OCI-LY3 (cell line): ENCODE measurements around the gene NCAM2.

ENCODE experiments used
- EZH2phosphoT487 ChIP-seq: fragments of 200-600 bp; shearing (Covaris generic); IDR thresholded peaks from 2 replicates; pipeline ENCODE4 v1.6.1; 2018; ENCODE audit warnings: antibody characterized with exemption, mixed run types, low read depth
- TF ChIP-seq, protein P1 (sequence below): fragments of 200-600, 300-600 bp; sonication (generic); IDR thresholded peaks from 2 replicates; pipeline ENCODE4 v1.5.1; 2014; ENCODE audit warnings: antibody characterized with exemption, low read length, low read depth

GRCh38 chr21:21003701-21004100 lies 5.5 kb downstream of the NCAM2 start:
- TF ChIP-seq, protein P1, sequence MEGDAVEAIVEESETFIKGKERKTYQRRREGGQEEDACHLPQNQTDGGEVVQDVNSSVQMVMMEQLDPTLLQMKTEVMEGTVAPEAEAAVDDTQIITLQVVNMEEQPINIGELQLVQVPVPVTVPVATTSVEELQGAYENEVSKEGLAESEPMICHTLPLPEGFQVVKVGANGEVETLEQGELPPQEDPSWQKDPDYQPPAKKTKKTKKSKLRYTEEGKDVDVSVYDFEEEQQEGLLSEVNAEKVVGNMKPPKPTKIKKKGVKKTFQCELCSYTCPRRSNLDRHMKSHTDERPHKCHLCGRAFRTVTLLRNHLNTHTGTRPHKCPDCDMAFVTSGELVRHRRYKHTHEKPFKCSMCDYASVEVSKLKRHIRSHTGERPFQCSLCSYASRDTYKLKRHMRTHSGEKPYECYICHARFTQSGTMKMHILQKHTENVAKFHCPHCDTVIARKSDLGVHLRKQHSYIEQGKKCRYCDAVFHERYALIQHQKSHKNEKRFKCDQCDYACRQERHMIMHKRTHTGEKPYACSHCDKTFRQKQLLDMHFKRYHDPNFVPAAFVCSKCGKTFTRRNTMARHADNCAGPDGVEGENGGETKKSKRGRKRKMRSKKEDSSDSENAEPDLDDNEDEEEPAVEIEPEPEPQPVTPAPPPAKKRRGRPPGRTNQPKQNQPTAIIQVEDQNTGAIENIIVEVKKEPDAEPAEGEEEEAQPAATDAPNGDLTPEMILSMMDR = peak; percentile 91
- no peak for TF ChIP-seq EZH2phosphoT487
